Glomerular visceral epithelial cell (primary cell): ENCODE data around the gene SPDEF.

ENCODE experiments used
- DNase-seq: peaks from one replicate; pipeline ENCODE4 v3.0.0-alpha.2; 2016; ENCODE audit errors: extremely low spot score

Gene SPDEF

DNA sequence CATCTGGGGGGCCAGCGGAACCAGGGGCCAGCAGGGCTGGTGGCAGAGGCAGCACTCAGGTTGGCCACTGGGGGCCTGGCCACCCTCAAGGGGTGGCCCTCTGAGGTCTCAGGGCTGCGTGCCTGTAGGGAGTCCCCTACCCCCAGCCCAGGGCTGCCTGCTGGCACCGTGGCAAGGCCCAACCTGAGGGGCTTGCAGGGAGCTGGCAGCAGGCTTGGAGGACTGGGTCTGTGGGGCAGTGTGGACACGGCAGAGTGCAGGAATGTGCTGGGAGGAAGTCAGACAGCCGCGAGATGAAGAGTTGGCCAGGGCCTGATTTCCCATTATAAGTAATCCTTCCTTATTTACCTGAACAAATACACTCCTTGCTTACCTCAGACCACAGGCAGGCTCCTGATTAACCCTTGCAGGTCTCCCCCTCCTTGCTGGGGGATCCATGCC, at the start of gene SPDEF:
Gene SPDEF, minus strand, starts transcription at position 299 of the 441 bp plus-strand sequence. CDS start 11,874 bp downstream, outside the sequence.
- DNase-seq: no peak

DNA sequence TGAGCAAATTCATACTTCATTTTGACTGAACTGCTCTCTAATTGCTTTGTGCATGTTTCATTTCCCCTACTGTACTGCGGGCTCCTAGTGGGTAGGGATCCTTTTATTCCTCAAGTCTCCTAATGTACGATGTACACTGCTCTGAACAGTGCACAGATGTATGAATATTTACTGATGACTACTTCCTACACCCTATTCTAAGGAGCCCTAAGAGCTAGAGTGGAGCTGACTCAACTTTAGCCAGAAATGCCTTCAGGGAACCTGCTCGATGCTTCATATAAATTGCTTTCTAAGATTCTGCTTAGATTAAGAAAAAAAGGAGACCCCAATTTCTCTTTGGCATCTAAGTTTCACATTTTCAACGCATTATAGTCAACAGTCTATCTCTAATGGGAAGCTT, 47.6 kb upstream of the SPDEF start:
- DNase-seq: no peak

DNA sequence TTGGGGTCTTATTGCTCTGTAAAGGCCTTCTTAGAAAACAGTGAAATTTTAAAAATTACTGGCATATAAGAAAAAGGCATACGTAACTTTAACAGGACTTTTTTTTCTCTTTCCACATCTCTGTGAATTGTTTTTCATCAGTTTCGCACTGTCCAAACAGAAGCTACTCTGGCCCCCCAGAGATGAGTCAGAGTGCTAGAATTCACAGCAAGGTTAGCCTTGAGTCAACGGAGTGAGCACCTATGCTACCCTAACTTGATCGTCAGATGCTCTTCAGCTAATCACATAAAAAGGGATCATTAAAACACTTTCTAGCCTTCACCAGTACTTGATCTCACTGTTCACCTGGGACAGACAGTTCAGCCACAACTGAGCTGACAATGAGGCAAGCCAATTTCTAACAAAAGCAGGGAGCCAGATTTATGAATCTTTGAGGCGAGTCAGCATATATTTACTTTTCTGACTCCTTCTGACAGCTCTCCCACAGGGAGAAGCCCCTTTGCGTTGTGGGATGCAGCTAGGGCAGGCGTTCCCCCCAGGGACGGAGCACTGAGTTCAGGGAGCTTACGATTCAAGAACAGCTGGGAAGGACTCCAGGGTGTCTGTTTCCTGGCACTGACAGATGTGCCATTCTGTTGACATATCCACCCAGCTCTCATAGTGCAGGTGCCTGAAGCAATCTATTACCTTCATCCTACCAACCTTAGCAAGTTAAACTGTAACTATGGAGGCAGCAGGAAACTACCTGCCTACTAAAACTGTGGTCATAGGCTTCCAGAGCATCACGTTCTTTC, 46.4 kb upstream of the SPDEF start:
- peak; percentile 23 for DNase-seq

DNA sequence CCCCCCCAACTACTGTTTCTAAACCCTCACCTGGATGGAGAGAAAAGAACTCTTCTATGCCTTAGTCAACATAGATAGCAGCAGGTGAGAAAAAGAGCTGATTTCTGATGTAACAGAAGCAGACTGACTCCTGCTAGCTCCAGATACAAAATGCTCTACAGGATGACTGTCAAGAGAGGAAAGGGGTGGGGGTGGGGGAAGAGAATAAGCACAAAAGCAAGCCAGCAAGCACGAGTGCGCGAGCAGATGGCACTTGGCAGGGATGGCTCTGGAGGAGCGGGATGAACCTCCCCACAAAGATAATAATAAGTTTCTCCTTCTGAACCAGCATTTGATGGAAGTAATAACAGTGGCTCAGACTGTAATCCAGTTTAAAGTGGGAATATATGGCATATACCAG, 45.6 kb upstream of the SPDEF start:
- DNase-seq: no peak

DNA sequence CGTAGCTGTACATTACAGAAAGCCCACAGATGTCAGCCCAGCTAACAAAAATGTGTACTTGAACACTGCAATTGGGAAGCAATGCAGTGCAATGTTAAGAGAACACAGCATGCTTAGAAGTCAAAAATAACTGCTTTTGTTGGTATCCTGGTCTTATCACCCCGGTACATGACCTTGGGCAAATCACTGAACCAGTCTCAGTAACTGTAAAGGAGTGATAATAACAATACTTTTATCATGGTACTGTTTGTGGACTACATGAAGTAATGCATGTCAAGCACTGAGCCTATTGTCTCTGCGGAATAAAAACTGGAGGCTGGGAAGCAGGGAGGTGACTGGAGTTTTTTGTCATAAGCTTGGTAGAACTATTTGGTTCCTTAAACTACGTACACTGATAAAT, 44.7 kb upstream of the SPDEF start:
- no peak for DNase-seq

DNA sequence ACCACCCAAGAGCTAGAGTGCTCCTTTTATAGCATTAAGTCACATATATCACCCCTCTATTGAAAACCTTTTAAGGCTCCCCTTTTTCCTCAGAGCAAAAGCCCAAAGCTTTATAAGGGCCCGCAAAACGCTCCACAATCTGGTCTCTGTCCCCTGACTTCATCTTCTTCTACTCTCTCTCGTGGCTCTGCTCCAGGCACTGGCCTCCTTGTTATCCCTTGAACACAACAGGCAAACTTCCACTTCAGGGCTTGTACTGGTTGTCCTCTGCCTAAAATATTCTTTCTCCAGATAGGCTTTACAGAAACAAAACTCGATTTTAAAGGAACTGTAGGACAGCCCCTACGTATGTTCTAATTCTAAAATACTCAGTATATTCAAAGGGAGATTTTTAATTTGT, 44.0 kb upstream of the SPDEF start:
- DNase-seq: no peak

DNA sequence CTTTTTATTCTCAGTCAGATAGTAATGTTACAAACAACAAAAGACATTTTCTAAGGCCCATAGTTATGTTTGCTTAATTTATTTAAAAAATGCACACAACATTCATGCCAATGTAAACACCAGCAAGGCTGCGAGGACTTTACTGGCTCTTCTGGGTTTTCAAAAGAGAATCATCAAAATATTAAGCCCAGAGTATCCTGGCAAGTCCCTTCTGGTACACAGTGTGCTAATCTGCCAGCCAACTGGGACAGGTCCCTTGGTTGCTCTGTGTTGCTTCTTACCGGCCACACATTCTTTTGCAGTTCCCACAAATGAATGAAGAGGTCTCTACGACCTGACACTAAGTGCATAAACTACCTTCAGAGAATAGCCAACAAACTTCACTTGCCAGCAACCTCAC, 42.6 kb upstream of the SPDEF start:
- DNase-seq: no peak

DNA sequence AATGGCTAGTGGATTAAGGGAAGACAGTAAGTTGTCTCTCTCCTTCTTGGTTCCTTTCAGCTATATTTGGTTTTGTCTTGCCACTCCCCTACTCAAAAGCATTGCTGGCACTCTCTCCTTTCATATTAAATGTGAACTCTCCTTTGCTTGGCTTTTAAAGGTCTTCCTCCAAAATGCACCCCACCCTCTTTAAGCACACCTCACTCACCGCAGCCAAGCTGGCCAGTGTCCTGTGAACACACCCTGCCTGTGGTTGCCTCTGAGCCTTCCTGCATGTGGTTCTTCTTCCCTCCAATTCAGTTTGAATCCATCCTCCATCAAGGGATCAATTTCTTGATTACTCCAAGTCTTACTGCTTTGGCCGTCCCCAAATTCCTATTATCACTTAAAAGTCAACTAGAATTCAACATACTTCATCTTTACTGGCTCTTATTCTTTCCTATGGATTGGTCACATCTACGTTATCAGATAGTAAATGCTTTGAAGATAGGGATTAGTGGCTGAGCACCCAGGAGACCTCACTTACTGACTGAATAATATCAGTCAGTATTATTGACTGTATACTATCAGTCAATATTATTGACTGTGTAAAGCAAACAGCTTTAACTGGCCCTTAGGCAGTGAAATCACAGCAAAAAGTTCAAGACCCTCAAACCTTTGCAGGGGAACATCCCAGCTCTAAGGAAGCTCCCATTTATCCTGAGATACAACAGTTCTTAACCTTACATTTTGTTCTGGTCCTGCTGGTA, 41.6 kb upstream of the SPDEF start:
- no peak for DNase-seq

DNA sequence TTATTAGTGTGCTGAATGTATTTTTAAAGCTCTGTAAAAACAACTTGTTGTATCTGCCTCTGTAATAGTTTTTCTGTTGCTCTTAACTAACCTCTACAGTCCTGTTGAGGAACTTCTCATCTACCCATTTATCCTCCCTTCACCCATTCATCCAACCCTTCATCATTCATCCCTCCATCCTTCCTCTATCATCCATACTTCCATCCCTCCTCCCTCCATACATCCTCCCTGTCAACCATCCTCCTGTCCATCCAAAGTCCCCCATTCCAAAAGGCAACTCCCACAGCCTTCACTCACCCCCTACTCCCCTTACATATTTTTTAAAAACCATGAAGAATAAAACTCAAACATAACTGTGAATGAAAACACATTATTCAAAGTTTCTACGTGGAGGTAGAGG, 40.7 kb upstream of the SPDEF start:
- DNase-seq: no peak

DNA sequence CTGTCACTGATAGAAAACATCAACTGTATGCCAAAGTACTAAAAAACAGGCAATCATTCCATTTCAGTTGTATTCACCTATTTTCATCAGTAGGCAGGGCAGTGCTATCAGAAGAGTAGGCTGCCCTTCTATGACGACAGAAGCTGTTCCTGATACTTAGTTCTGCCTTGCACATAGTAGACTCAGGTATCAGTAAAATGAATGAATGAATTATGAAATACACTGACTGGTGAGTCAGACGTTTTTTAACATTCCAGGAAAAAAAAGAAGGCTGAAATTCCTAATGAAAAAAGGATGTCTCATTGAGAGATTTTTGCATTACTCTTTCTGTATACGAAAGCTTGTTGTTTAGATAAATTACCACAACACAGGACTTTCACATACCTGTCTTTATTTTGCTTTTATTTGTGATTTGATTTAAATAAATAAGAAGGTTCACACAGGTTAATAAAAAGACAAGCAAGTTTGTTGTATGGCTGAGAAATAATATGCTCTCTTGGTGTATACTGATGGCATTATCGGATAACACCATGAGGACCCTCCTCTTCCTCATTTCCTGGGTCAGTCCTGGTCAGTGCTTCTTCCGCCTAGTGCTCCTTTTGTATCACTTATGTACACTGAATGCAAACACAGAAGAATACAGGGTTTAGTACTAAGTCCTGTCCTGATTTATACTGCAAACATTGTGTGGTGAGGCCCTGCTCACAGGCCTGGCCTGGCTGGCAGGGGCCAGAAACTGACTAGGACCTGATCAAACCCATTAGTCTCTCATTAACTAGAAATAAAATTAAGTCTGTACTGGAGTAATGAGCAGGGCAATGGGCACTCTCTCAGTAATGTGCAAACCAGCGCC, 39.4 kb upstream of the SPDEF start:
- no peak for DNase-seq

DNA sequence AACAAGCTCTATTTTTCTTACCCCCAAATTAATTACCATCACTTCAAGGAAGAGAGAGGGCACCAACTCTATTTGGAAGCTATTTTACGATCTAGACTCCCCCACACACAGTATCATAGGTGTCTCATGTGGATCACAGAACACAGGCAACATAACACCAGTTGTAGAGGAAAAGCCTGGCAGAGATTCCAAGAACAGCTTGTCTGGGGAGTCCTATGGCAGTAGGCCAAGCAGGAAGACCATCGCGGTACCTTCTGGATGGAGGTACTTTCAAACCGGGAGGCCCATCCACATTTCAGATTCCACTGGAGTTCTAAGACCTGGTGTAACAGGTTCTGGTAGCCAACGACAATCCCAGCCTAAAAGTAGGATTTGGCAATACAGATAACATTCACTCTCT, 37.6 kb upstream of the SPDEF start:
- no peak for DNase-seq

DNA sequence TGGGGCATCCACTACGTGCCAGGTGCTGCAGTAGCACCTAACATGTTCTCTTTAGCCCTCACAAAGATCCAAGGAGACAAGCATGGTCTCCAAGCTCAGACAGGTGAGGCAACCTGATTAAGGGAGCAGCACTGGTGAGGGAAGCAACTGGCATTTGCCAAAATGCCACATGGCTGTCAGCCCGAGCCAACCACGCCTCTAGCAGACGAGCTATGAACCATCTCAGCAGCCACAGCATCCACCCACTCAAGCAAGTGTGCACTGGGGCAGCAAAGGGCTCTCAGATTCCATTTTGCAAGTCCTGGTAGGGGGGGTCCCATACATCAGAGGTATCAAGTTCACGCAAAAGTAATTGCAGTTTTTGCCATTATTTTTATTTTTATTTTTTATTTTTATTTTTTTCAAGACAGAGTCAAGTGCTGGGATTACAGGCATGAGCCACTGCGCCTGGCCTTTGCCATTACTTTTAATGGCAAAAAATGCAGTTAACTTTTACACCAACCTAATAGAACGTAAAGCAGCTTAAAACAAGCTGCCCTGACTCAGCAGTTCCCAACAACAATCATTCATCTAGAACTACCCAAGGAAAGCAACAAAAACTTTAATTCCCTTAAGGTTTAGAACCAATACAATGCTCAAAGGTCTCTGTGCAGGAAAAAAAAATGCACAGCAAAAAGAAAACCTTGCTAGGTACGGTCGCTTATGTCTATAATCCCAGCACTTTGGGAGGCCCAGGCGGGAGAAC, 36.3 kb upstream of the SPDEF start:
- no peak for DNase-seq

DNA sequence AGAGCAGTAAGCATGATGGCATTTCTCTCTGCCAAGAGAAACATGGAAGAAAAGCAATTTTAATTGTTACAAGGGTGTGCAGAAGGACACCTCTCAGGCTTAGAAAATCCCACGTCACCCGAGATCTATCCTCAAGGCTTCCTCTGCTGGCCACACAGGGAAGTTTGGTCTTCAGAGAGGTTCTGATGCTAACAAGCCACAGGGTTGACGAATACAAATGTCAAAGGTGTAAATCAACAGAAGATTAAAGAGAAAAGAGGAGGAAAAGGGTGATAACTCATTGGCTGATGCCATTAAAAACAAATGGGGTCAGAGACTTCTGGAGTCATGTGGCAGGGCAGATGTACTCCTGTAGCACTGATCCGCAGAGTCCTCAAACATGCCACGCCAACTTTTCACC, 33.6 kb upstream of the SPDEF start:
- DNase-seq: no peak

DNA sequence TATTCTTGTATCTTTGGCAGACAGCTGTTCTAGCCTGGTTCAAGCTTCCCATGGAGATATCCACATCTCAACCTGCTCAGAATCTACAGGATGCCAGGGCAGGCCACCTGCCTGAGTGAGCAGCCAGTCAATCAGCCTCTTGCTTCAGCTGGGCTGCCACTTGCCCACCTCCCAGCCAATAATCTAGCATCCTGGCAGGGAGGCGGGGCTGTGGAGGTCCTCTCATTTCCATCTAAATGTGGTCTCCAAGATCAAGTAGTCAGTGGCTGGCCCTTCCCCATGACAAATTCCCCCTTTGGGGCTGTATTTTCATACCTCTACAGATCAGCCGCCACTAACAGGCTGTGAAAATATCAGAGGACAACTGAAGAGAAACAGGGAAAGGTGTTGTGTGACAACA, 33.0 kb upstream of the SPDEF start:
- DNase-seq: no peak

DNA sequence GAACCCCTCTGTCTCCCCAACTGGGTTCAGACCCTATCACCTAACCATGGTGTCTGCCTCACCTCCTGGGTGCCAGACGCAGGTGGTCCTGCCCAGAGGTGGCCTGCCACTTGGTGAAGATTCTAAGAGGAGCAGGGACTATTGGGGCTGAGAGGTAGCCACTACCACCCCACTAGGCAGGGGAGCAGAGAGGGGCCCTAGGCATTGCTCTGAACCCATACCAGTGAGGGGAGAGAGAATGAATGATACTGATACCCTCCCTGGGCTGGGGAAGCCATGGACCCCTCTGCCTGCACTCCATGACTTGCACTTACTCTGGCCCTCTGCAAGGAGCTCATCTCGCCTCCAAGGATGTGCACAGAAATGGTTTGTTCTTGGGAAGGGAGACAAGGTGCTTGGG, 31.7 kb upstream of the SPDEF start:
- DNase-seq: no peak

DNA sequence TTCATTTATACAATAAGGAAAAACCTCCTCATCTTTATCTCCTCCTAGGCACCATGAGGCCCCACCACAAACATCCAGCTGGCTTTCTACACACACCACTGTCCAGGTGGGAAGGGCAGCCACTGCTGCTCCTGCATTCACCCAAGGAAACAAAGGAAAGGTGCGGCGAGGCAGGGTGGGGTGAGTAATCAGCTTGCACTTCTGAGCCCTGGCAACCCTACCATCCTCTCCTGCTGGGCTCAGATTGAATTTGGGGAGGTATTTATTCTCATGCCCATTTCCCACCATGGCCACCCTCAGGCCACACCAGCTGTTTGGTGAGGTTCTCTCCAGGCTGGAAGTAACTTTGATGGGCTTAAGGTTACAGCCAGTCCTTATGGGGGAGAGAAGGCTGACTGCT, 31.2 kb upstream of the SPDEF start:
- no peak for DNase-seq

DNA sequence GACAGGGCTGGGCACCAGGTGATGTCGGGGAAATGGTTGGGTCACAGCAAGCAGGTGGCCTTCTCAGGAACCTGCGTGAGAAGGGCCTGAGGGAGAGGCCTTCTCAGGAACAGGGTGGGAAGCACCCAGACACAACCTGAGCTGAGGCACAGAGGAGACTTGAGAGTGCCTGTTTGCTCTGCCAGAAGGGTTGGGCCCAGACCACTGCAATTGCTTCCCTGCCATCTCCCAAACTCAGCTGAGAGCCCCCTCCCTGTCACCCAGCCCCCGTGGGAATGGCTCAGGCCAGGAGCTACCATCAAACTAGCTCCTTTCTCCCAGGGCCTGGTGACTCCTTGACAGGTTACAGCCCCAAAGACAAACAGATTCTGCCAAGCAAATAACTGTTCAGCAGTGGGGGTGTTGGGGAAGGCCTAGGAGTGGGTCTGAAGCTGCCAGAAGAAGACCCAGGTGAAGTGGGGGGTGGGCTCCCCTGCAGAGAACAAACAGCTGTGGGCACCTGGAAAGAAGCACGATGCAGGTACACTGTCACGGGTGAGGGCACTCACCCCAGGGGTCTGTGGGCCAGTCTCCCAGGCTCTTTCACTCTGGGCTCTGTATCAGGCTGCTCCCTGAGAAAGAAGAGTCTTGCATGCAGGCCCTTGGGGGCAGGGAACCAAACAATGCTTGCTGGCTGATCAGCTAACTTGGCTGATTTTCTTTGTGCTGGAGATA, 30.4 kb upstream of the SPDEF start:
- DNase-seq: no peak

DNA sequence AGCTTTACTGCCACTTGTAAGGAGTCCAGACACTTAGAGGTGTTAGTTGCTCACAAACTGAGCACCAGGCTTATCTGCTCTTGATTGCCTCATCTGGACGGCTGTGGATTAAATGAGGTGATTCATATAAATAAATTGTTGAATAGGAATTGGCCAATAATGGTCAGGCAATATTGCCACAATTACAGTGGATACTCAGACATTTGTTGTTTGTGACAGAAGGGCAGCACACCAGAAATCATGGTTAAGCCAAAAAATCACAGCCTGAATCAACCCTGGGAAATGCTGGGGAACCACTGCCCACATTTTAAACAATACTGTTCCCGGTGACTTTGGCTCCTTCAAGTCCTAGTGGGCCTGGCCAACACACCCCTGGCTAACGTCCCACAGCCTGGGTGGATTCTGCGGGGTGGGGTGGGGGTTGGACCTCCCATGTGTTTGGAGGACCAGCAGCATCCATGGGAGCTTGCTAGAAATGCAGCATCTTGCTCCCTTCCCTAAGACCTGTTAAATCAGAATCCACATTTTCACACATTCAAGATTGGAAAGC, 29.5 kb upstream of the SPDEF start:
- no peak for DNase-seq

DNA sequence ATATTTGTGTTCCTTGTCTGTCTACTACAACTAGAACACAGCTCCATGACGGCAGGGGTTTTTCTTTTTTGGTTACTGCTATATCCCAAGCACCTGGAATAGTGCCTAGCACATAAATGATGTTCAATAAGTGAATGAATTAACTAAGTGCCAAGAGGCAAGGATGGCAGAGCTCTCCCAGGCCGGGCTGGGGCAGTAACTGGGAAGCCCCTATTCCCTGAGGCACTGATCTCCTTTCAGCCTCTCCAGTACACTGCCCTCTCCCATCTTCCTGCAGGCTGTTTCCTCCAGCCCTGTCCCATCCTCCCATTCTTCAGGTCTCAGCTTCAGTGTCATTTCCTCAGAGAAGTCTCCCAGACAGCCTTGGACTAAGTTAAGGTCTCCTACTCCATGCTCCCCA, 29.0 kb upstream of the SPDEF start:
- no peak for DNase-seq

DNA sequence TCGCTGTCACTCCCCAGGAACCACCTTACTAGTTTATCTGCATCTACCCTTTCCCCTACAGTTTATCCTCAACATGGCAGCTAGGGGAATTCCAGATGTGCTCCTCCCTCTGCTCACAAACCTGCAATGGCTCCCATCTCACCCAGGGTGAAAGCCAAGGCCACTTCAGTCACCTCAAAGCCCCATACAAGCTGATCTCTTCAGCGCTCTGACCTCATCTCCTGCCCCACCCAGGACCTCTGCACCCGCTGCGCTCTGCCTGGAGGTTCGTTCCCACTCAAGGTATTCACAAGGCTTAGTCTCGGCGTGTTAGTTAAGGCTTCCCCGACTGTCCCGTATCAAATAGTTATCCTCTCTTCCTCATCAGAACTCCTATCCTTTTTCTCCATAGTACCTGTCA, 28.6 kb upstream of the SPDEF start:
- DNase-seq: no peak
